Vagina (tissue), 2 donors: ENCODE measurements around the gene PTGES3.

Source experiments
- CTCF ChIP-seq, 3 experiments: fragments of 450-650 bp in 2 of 3; fragments of 200-600 bp in 1 of 3; sonication (generic) in 1 of 3; IDR thresholded peaks; one replicate each; pipeline ENCODE4 v1.5.1; 2017 to 2019; ENCODE audit warnings: antibody characterized with exemption in 3 of 3, mild to moderate bottlenecking in 2 of 3, moderate library complexity in 2 of 3
- POLR2A ChIP-seq, 2 donors: fragments of 450-650 bp; IDR thresholded peaks; one replicate each; pipeline ENCODE4 v1.6.1; 2017; ENCODE audit warnings: antibody characterized with exemption in 2 of 2, mild to moderate bottlenecking in 2 of 2, moderate library complexity in 2 of 2
- POLR2AphosphoS5 ChIP-seq, 2 donors: sonication (generic); formaldehyde crosslinking; IDR thresholded peaks; one replicate each; pipeline ENCODE4 v1.9.0; 2017; ENCODE audit warnings: antibody characterized with exemption in 2 of 2, mild to moderate bottlenecking in 2 of 2, low read depth in 1 of 2; ENCODE audit not compliant: insufficient read depth in 1 of 2

- no peak for TF ChIP-seq CTCF (IDR thresholded peaks at IDR 0.05)
- no peak for TF ChIP-seq POLR2A (IDR thresholded peaks at IDR 0.05)
- no peak for TF ChIP-seq POLR2AphosphoS5 (IDR thresholded peaks at IDR 0.05; ENCODE audit: insufficient read depth in 1 of 2, low read depth in 1 of 2)
Measured at GRCh38 chr12:56632701-56633467, 55.2 kb downstream of the PTGES3 start.
